ENCODE measurements around the gene GANC.
A peak's percentile ranks its signal among the peaks of the same experiment; 100 is the strongest.
"Not testable (repeated sequence)": the region's sequence is repeated elsewhere in the genome, so short reads cannot be mapped to it uniquely, and the experiment has no call there.

The GANC gene

DNA sequence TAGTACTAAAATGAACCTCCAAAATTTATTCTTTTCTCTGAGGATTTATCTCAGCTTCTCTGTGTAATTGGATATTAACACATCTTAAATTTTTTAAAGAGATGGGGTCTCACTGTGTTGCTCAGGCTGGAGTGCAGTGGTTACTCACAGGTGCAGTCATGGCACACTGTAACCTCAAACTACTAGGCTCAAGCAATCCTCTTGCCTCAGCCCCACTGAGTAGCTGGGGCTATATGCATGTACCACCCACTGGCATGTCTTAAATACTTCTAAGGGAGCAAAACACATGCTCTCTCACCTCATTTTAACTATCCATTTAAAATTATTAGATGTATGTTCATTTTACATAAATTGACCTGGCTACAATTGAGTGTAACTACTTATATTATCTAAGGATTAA is 11.6 kb downstream of the GANC start:
- DNase-seq: no peak

DNA sequence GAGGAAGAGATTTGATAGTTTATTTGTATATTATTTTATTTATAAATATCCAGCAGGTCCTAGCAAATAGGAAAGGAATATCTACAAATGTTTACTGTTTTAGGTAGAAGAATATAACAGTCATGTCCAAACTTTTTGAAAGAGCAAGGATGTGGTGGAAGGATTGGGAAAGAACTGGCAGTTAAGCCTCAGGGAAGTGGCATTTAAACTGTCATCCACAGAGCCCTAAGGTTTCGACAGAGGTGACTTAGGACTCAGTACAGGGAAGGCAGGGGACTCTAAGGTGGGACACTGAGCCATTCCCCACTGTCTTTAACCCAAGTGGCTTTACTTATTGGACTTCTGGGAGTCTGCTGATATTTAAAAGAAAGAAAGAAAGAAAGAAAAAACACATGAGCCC is 12.0 kb downstream of the GANC start:
- DNase-seq: no peak

- DNase-seq: no peak
Measured at GRCh38 chr15:42286445-42287029, 13.5 kb downstream of the GANC start.

DNA sequence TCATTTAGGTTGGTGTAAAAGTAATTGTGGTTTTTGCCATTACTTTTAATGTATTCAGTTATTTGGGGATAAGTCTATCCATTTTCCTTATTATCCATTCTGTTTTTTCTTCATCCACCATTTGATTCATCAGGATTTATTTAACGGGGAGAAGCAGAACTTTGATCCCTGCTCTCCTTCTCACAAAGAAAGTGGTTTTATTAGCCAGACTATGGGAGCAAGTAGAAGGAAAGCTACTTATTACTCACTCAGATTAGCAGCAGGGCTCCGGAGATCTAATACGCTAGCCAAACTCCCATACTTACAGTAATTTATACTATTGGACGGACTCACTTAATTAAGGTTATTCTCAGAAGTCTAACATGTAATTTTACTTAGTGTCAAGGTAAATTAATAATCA is 14.9 kb downstream of the GANC start:
- DNase-seq: no peak

DNA sequence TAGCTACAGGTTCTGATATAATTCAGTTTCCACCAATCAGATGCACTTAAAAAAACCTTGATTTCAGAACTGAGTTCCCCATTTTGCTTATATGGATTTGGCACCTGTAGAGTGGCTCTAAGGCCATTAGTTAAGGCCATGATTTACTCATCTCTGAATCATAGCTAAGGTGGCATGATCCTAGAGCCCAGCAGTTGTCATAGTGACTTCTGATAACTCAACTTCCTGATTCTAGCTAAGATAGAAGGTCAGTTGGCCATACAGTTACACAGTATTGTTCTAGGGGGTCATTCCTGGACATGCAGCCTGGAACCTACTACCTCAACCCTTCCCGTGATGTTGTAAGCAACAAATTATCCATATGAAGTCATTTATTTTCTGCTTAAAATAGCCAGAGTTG is 16.2 kb downstream of the GANC start:
- no peak for DNase-seq

DNA sequence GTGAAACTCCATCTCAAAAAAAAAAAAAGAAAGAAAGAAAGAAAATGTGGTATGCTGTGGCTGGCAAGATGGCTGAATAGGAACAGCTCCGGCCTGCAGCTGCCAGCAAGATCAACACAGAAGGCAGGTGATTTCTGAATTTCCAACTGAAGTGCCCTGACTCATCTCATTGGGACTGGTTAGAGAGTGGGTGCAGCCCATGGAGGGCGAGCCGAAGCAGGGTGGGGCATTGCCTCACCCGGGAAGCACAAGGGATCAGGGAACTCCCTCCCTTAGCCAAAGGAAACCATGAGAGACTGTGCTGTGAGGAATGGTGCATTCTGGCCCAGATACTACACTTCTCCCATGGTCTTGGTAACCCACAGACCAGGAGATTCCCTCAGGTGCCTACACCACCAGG is 28.0 kb downstream of the GANC start:
- DNase-seq: not testable (repeated sequence)

DNA sequence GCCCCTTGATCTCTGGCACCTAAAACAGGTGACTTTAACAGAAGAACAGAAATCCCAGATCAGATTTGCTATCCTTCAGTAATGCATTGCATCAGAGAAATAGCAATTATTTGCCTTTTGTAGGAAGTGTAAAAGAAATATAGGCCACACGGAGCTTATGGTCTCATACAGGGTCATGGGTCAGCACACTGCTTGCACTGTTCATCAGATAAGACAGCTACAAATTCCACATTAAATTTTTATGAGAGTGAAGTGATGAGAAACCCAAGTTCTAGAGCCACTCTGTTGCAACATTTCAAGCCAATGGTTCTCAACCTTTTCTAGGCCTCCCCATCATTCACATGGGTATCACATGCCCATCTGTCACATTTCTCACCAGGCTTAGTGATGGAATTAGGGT is 33.7 kb downstream of the GANC start:
- DNase-seq: no peak

DNA sequence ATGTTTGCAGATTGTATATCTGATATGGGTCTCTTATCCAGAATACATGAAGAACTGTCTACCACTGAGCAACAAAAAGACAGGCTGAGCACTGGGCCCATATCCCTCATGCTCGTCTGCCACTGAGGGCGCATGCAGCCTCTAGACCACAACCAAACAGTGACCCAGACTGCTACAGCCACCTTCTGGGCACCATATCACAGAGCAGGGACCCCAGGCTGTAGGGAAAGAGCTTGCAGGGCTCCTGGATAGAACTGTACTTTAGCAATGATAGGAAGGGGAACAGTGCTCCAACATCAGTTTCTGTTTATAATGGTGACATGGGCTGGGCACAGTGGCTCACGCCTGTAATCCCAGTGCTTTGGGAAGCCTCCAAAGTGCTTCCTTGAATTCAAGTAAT is 40.5 kb downstream of the GANC start:
- no peak for DNase-seq

GRCh38 chr15:42314818-42315217 is 41.8 kb downstream of the GANC start:
- DNase-seq: no peak

- DNase-seq: no peak
Measured at GRCh38 chr15:42315521-42315920, 42.5 kb downstream of the GANC start.

DNA sequence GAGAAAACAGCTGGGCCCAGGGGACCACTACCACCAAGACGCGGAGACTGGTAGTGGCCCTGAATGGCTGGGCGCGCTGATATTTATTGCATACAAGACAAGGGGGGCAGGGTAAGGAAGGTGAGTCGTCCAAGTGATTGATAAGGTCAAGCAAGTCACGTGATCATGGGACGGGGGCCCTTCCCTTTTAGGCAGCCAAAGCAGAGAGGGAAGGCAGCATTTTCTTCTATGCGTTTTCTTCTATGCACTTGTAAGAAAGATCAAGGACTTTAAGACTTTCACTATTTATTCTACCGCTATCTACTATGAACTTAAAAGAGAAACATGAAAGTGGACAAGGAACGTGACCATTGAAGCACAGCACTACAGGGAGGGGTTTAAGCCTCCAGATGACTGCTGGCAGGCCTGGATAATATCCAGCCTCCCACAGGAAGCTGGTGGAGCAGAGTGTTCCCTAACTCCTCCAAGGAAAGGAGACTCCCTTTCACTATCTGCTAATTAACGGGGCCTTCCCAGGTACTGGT is 43.3 kb downstream of the GANC start:
- not testable (repeated sequence) for DNase-seq

DNA sequence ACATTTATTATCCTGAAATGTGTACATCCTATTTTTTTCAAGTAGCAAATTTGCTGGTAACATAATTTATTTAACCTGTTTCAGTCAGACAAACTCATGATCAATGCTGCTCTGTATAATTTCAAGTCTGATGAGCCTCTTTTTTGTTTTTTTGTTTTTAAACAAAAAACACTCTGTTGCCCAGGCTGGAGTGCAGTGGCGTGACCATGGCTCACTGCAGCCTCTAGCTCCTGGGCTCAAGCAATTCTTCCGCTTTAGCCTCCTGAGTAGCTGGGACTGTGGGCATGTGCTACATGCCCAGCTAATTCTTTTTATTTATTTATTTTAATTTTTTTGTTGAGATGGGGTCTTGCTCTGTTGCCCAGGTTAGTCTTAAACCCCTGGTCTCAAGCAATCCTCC is 46.2 kb downstream of the GANC start:
- DNase-seq: no peak

DNA sequence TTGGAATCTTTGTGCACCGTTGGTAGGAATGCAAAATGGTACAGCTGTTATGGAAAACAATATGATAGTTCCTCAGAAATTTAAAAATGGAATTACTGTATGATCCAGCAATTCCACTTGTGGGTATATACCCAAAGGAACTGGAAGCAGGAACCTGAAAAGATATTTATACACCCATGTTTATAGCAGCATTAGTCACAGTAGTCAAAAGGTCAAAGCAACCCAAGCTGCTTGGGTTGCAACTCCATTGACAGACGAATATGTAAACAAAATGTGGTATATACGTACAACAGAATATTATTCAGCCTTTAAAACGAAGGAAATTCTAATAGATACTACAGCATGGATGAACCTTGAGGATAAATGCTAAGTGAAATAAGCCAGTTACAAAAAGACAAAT is 51.3 kb downstream of the GANC start:
- no peak for DNase-seq

GRCh38 chr15:42329161-42329560 is 56.2 kb downstream of the GANC start:
- DNase-seq: no peak

DNA sequence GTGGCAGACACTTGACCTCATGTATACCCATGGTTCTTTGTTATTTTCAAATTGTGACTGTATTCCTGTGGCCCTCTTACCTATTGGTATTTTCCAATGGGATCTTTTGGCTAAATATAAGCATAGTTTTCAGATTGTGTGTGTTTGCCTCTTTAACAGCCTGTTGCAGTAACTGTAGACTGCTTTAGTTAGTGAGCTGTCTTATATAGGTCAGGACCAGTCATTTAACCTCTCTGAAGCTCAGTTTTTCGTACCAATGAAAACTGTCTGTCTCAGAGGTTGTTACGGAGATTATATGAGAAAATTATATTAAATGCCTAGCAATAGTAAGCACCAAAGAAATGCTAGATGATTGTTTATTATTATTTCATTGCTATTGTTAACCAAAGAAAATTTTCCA is 57.0 kb downstream of the GANC start:
- no peak for DNase-seq

- DNase-seq: no peak
Measured at GRCh38 chr15:42331235-42331634, 58.2 kb downstream of the GANC start.

GRCh38 chr15:42332331-42332730 is 59.3 kb downstream of the GANC start:
- DNase-seq: peak; percentile 31

DNA sequence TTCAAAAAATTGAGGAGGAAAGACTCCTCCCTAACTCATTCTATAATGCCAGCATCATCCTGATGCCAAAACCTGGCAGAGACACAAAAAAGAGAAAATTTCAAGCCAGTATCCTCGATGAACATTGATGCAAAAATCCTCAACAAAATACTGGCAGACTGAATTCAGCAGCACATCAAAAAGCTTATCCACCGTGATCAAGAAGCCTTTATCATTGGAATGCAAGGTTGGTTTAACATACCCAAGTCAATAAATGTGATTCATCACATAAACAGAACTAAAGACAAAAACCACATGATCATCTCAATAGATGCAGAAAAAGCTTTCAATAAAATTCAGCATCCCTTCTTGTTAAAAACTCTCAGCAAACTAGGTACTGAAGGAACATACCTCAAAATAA is 62.1 kb downstream of the GANC start:
- DNase-seq: no peak

- DNase-seq: not testable (repeated sequence)
Measured at GRCh38 chr15:42336650-42337049, 63.6 kb downstream of the GANC start.

DNA sequence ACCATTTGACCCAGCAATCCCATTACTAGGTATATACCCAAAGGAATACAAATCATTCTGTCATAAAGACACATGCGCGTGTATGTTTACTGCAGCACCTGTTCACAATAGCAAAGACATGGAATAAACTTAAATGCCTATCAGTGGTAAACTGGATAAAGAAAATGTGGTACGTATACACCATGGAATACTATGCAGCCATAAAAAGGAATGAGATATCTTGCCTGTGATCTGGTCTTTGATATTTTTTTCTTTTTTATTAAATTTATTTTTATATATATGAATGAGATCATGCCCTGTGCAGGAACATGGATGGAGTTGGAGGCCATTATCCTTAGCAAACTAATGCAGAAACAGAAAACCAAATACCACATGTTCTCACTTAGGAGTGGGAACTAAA is 64.1 kb downstream of the GANC start:
- DNase-seq: not testable (repeated sequence)

- DNase-seq: no peak
Measured at GRCh38 chr15:42338500-42338899, 65.5 kb downstream of the GANC start.

DNA sequence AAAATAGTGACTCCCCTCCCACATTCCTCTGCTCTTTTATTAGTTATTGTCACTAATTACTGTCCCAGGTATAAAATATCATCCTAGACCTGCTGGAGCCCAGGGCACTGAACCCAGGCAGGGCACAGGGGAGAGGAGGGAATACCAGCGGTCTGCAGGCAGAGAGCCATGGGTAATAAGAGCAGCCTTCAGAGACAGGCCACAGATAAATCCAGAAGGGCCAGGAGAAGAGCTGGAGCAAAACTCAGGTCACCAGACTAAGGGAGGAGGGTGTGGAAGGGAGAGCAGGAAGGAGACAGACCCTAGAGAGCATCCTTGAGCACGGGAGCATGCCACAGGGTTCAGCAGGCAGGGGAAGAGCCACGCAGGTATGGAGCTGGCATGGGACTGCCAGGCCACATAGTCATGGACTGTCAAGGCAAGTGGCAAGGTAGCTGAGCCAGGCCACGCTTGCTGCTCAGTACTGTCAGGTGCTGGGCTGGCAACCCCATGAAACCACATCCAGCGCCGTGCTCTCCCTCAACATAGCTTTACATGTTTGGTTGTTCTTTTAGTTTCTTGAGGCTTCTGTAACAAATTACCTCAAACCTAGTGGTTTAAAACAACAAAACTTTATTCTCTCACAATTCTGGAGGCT is 70.7 kb downstream of the GANC start:
- DNase-seq: no peak

DNA sequence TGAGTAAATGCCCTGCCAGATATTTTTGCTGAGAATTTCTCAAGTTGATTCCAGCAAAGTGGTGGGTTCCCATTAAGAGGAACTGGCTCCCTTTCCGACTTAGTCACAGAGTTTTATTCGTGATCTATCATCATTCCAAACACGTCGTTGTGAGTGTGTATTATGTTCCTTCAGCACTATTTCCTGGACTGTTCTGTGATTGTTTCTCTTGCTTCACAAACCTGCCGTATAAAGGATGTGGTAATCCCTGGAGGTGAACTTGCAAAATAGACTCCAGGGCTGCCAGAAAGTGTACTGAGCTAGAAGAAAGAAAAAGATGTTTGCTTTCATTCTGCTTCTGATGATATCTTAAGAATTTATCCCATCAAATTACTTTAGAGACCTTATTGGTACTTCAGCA is 71.8 kb downstream of the GANC start:
- peak; percentile 36 for DNase-seq

- no peak for DNase-seq
Measured at GRCh38 chr15:42345504-42345903, 72.5 kb downstream of the GANC start.

DNA sequence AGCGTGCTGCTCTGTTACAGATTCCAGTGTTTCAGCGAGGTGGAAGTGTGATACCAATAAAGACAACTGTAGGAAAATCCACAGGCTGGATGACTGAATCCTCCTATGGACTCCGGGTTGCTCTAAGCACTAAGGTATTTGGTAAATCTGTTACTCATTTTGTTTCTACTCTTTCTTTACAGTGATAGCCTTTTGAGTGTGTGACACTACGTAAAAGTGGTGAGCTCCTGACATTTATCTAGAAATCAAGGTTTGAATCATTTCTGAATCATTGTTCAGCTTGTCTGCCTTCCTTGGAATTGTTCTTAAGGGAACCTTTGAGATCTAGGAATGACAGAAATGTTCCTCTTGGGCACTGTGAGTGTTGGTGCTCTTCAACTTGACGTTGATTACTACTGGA is 75.1 kb downstream of the GANC start:
- peak; percentile 73 for DNase-seq

Measured in fibroblast of skin of back (primary cell).